Testis (tissue), 3 donors: ENCODE measurements around the gene HOMER2. TPM values are rescaled to one million over a fixed set of nuclear protein-coding genes. Genes with fewer than 3 reads are reported as not detected.

ENCODE experiments used
- DNase-seq: peaks from one replicate; pipeline ENCODE4 v3.0.0-alpha.2; 2019
- H3K27ac ChIP-seq, 2 donors: fragments of 200-600 bp; sonication (generic); one replicate each; pipeline ENCODE4 v1.5.1; 2019
- H3K27me3 ChIP-seq: fragments of 200-600 bp; sonication (generic); one replicate; pipeline ENCODE4 v1.5.1; 2019
- H3K36me3 ChIP-seq: fragments of 200-600 bp; sonication (generic); one replicate; pipeline ENCODE4 v1.5.1; 2017; ENCODE audit warnings: low read depth; ENCODE audit errors: missing control alignments
- H3K4me1 ChIP-seq: fragments of 200-600 bp; sonication (generic); one replicate; pipeline ENCODE4 v1.5.1; 2019
- H3K4me3 ChIP-seq, 2 donors: fragments of 200-600 bp; sonication (generic); one replicate each; pipeline ENCODE4 v1.5.1; 2017 to 2019
- H3K9me3 ChIP-seq: fragments of 200-600 bp; sonication (generic); one replicate; pipeline ENCODE4 v1.5.1; 2017
- CTCF ChIP-seq, 3 experiments: fragments of 450-650 bp in 2 of 3; fragments of 200-600 bp in 1 of 3; sonication (generic) in 1 of 3; IDR thresholded peaks; one replicate each; pipeline ENCODE4 v1.5.1; 2016 to 2019; ENCODE audit warnings: antibody characterized with exemption in 3 of 3, mild to moderate bottlenecking in 2 of 3, moderate library complexity in 1 of 3
- POLR2A ChIP-seq: fragments of 450-650 bp; IDR thresholded peaks from one replicate; pipeline ENCODE4 v1.6.1; 2017; ENCODE audit warnings: antibody characterized with exemption, mild to moderate bottlenecking, moderate library complexity
- WGBS, 2 donors: methylation state at CpG; one replicate each; pipeline ENCODE4 v1.1.5; 2018; 5-methylcytosine and 5-hydroxymethylcytosine counted together
- intact Hi-C: fragments of 100-400 bp; cut with DNase I; formaldehyde crosslinking; loops from one replicate; pipeline ENCODE4 v1.15.1; 2023; ENCODE audit warnings: low total_unique reads
- polyA plus RNA-seq: library from polyadenylated mRNA; stranded (reverse); fragments of 350-450 nt; fragmentation: Illumina TruSeq; extraction: RNeasy Lipid Tissue Mini Kit (QIAGEN cat#74804); gene quantifications from one replicate; pipeline ENCODE4 v1.2.3, GENCODE V29; 2014; ENCODE audit warnings: low read depth, low replicate concordance; ENCODE audit not compliant: insufficient read depth
- total RNA-seq, 2 donors: library from RNA; depleted of rRNA; stranded (reverse); fragments of >200 nt; gene quantifications; one replicate each; pipeline ENCODE4 v1.2.3, GENCODE V29; 2016

HOMER2 gene
- total and polyA plus RNA-seq, 3 donors from 2014 or later = 18.7 to 40.5 (median 38.5) TPM

- Histone ChIP-seq H3K27me3 (no peaks in the 10 kb centered on the region), H3K9me3 (no peaks in the 10 kb centered on the region), H3K36me3 (no peaks in the 10 kb centered on the region), H3K4me1 (no peaks in the 10 kb centered on the region), H3K4me3 (no peak overlapping the region), H3K27ac (no peak overlapping the region)
- 86 to 88% methylated on average over 3 of the region's 3 CpGs for WGBS, 2 donors
- DNase-seq = no peak
- intact Hi-C loops = no loop called here
- TF ChIP-seq POLR2A (no peak), CTCF (IDR thresholded peaks at IDR 0.05) (no peak)
These were observed 21.3 kb downstream of the HOMER2 start for GRCh38 chr15:82931221-82931620.

GRCh38 chr15:82930461-82930860 is 22.1 kb downstream of the HOMER2 start:
- Histone ChIP-seq H3K4me3 (no peak overlapping the region), H3K27me3 (no peaks in the 10 kb centered on the region), H3K36me3 (no peaks in the 10 kb centered on the region), H3K4me1 (no peaks in the 10 kb centered on the region), H3K27ac (no peak overlapping the region), H3K9me3 (no peaks in the 10 kb centered on the region)
- TF ChIP-seq CTCF (IDR thresholded peaks at IDR 0.05) (no peak), POLR2A (no peak)
- intact Hi-C loops = no loop called here
- no peak for DNase-seq
- WGBS, 2 donors = 97 to 100% methylated on average over 2 of the region's 2 CpGs

- Histone ChIP-seq H3K36me3 (no peaks in the 10 kb centered on the region), H3K4me1 (no peaks in the 10 kb centered on the region), H3K27me3 (no peaks in the 10 kb centered on the region), H3K27ac (no peak overlapping the region), H3K4me3 (no peak overlapping the region), H3K9me3 (no peaks in the 10 kb centered on the region)
- 86 to 88% methylated on average over 2 of the region's 2 CpGs for WGBS, 2 donors
- TF ChIP-seq POLR2A = no peak
- no peak for TF ChIP-seq CTCF (IDR thresholded peaks at IDR 0.05)
- no peak for DNase-seq
- intact Hi-C loops = no loop called here
These were observed 23.8 kb downstream of the HOMER2 start for GRCh38 chr15:82928711-82929110.

GRCh38 chr15:82923744-82924143 is 28.8 kb downstream of the HOMER2 start:
- WGBS, 2 donors = 94 to 96% methylated on average over 7 of the region's 7 CpGs
- H3K27ac ChIP-seq = no peak overlapping the region
- H3K4me3 ChIP-seq = no peak overlapping the region
- no peak for TF ChIP-seq POLR2A
- no peak for TF ChIP-seq CTCF (IDR thresholded peaks at IDR 0.05)
- peaks cover 16% of the 10 kb centered on the region for H3K4me1 ChIP-seq
- intact Hi-C loops = no loop called here
- DNase-seq = no peak
- no peaks in the 10 kb centered on the region for H3K27me3 ChIP-seq
- H3K9me3 ChIP-seq = no peaks in the 10 kb centered on the region
- H3K36me3 ChIP-seq = no peaks in the 10 kb centered on the region

- intact Hi-C loops = no loop called here
- Histone ChIP-seq H3K9me3 (no peaks in the 10 kb centered on the region), H3K4me1 (peaks cover 24% of the 10 kb centered on the region), H3K4me3 (no peak overlapping the region), H3K36me3 (no peaks in the 10 kb centered on the region), H3K27ac (no peak overlapping the region), H3K27me3 (no peaks in the 10 kb centered on the region)
- whole genome bisulfite sequencing, 2 donors = 94 to 95% methylated on average over 4 of the region's 4 CpGs
- TF ChIP-seq POLR2A (no peak), CTCF (IDR thresholded peaks at IDR 0.05) (no peak)
- DNase-seq = no peak
These were observed 29.8 kb downstream of the HOMER2 start for GRCh38 chr15:82922737-82923136.
